B cell (primary cell): ENCODE data around the gene VASH1. TPM values are rescaled to one million over a fixed set of nuclear protein-coding genes. Genes with fewer than 3 reads are reported as not detected.

ENCODE experiments used
- ATAC-seq: fragments of 200-7000 bp; cut with Tn5 transposase; one replicate; pipeline ENCODE4 v1.10.0; 2021; ENCODE audit warnings: low read depth, mild to moderate bottlenecking, moderate number of reproducible peaks, moderate library complexity
- CTCF ChIA-PET: fragments of 350-600 bp; sonication (Branson Sonifier 250); formaldehyde crosslinking; loops from one replicate; lab custom pipeline; 2021; ENCODE audit warnings: antibody characterized with exemption, inconsistent platforms; lab: Charles Lee
- POLR2A ChIA-PET: fragments of 350-600 bp; sonication (Branson Sonifier 250); formaldehyde crosslinking; loops from one replicate; lab custom pipeline; 2021; ENCODE audit warnings: antibody characterized with exemption; lab: Charles Lee
- DNase-seq: peaks from one replicate; pipeline ENCODE4 v3.0.0; 2013
- H2AFZ ChIP-seq: 2 replicates; pipeline ENCODE4 v1.6.1; 2012; ENCODE audit warnings: mild to moderate bottlenecking, low read depth, low read length; ENCODE audit not compliant: insufficient read depth, poor library complexity, severe bottlenecking
- H3K27ac ChIP-seq, 2 donors: 1 replicate in 1 of 2; 2 replicates in 1 of 2; pipeline ENCODE4 v1.5.1; 2012 to 2013; ENCODE audit warnings: low read length in 2 of 2, mild to moderate bottlenecking in 2 of 2, moderate library complexity in 1 of 2
- H3K27me3 ChIP-seq, 4 experiments: fragments of 200-600 bp in 1 of 4; sonication (generic) in 1 of 4; replicated peaks in 1 of 4; 1 replicate in 2 of 4; 2 replicates in 2 of 4; pipeline versions ENCODE4 v1.6.1 to v1.7.0; 2013 to 2016; ENCODE audit warnings: low read length in 3 of 4, mild to moderate bottlenecking in 2 of 4, mixed read lengths in 1 of 4, moderate library complexity in 1 of 4; ENCODE audit not compliant: insufficient read depth in 4 of 4, control insufficient read depth in 3 of 4; ENCODE audit errors: control extremely low read depth in 1 of 4
- H3K36me3 ChIP-seq, 2 experiments: replicated peaks in 1 of 2; 1 replicate in 1 of 2; 2 replicates in 1 of 2; pipeline versions ENCODE4 v1.6.1 to v1.7.1; 2013; ENCODE audit warnings: low read length in 1 of 2; ENCODE audit not compliant: insufficient read depth in 2 of 2, control insufficient read depth in 1 of 2; ENCODE audit errors: control extremely low read depth in 1 of 2, extremely low read depth in 1 of 2
- H3K4me1 ChIP-seq, 2 donors: fragments of 200-600 bp in 1 of 2; sonication (generic) in 1 of 2; 1 replicate in 1 of 2; 2 replicates in 1 of 2; pipeline versions ENCODE4 v1.5.1 to v1.6.1; 2013 to 2017; ENCODE audit warnings: low read length in 2 of 2; ENCODE audit not compliant: control insufficient read depth in 2 of 2, insufficient read depth in 2 of 2
- H3K4me2 ChIP-seq: replicated peaks from 2 replicates; pipeline ENCODE3; 2012; ENCODE audit warnings: mild to moderate bottlenecking, low read depth, low read length; ENCODE audit not compliant: poor library complexity, severe bottlenecking
- H3K4me3 ChIP-seq, 5 experiments: fragments of 200-600 bp in 1 of 5; sonication (generic) in 1 of 5; 1 replicate in 3 of 5; 2 replicates in 2 of 5; pipeline versions ENCODE4 v1.5.1 to v1.7.0; 2011 to 2016; ENCODE audit warnings: low read length in 4 of 5, mild to moderate bottlenecking in 4 of 5, low read depth in 2 of 5, control low read depth in 1 of 5, moderate library complexity in 1 of 5; ENCODE audit not compliant: insufficient read depth in 1 of 5; ENCODE audit errors: control extremely low read depth in 1 of 5, extremely low read depth in 1 of 5
- H3K79me2 ChIP-seq: fragments of 200-600 bp; sonication (generic); one replicate; pipeline ENCODE4 v1.6.0; 2016; ENCODE audit warnings: low read length; ENCODE audit not compliant: control insufficient read depth, insufficient read depth
- H3K9ac ChIP-seq: fragments of 200-600 bp; sonication (generic); 2 replicates; pipeline ENCODE4 v1.6.1; 2017; ENCODE audit warnings: mild to moderate bottlenecking, low read length, moderate library complexity
- H3K9me3 ChIP-seq, 3 donors: one replicate each; pipeline versions ENCODE4 v1.6.1 to v1.7.1; 2013; ENCODE audit warnings: low read length in 2 of 3; ENCODE audit not compliant: control insufficient read depth in 2 of 3, insufficient read depth in 1 of 3; ENCODE audit errors: control extremely low read depth in 1 of 3
- H4K20me1 ChIP-seq: 2 replicates; pipeline ENCODE4 v1.6.0; 2012; ENCODE audit warnings: mild to moderate bottlenecking, low read length; ENCODE audit not compliant: insufficient read depth, control insufficient read depth, poor library complexity, severe bottlenecking
- H3K27ac Mint-ChIP-seq: one replicate; pipeline ENCODE4 v1.8.0; 2021; ENCODE audit warnings: mixed read lengths
- H3K27me3 Mint-ChIP-seq: one replicate; pipeline ENCODE4 v1.8.0; 2021; ENCODE audit warnings: mixed read lengths
- H3K4me1 Mint-ChIP-seq: one replicate; pipeline ENCODE4 v1.8.0; 2021; ENCODE audit warnings: mixed read lengths
- H3K4me3 Mint-ChIP-seq: one replicate; pipeline ENCODE4 v1.8.0; 2021; ENCODE audit warnings: mixed read lengths
- H3K9me3 Mint-ChIP-seq: one replicate; pipeline ENCODE4 v1.8.0; 2022; ENCODE audit warnings: mixed read lengths; ENCODE audit not compliant: insufficient read depth
- EZH2 ChIP-seq: IDR thresholded peaks from 2 replicates; pipeline ENCODE4 v1.6.1; 2012; ENCODE audit warnings: borderline replicate concordance, low read depth, mild to moderate bottlenecking, moderate library complexity, low read length; ENCODE audit not compliant: insufficient read depth, poor library complexity, severe bottlenecking
- WGBS: methylation state at CpG from one replicate; pipeline ENCODE4 v1.1.5; 2013; ENCODE audit warnings: missing lambda C conversion rate; ENCODE audit not compliant: insufficient coverage; 5-methylcytosine and 5-hydroxymethylcytosine counted together
- intact Hi-C: fragments of 100-400 bp; cut with micrococcal nuclease; formaldehyde crosslinking; loops from one replicate; pipeline ENCODE4 v1.10.0; 2022
- polyA plus RNA-seq: library from polyadenylated mRNA; depleted of rRNA; stranded (reverse); fragments of >200 nt; gene quantifications from 2 replicates; pipeline ENCODE4 v1.2.3, GENCODE V29; 2012
- total RNA-seq, 2 donors: library from RNA; stranded (reverse); fragments of 120-200 nt in 1 of 2; gene quantifications; 1 replicate in 1 of 2; 2 replicates in 1 of 2; pipeline versions ENCODE4 v1.2.3 to v1.2.4, GENCODE V29; 2013 to 2022
- TF ChIP-seq, protein P1 (sequence below): fragments of 200-600 bp; IDR thresholded peaks from one replicate; pipeline ENCODE4 v1.8.0; 2022; ENCODE audit warnings: antibody characterized with exemption, mild to moderate bottlenecking

The VASH1 gene
- total and polyA plus RNA-seq, 2 donors (not counting 1 experiment from before 2014, with no cell fraction given): 0.60 to 2.7 TPM

DNA sequence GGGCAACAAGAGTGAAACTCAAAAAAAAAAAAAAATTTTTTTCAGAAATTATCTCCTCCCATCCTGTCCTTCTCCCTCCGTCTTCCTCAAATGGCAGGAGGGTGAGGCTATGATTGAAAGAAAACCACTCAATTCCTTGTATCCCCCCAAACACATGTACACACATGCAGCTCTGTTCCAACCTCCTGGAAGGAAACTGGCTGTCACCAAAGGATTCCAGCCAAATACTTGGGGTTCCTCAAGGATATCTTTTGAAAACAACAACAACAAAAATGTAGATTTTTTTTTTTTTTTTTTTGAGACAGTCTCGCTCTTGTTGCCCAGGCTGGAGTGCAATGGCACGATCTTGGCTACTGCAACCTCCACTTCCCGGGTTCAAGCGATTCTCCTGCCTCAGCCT is 46.8 kb upstream of the VASH1 start:
- Histone ChIP-seq H3K4me2 (no peak overlapping the region), H3K4me3 (no peak overlapping the region), H3K36me3 (no peaks in the 10 kb centered on the region), H3K27me3 (no peaks in the 10 kb centered on the region), H3K9me3 (no peaks in the 10 kb centered on the region), H3K9ac (no peak overlapping the region), H3K27ac (no peak overlapping the region), H3K4me1 (peaks cover 0 to 18% of the 10 kb centered on the region in 2 donors), H4K20me1 (no peaks in the 10 kb centered on the region), H3K79me2 (no peaks in the 10 kb centered on the region), H2AFZ (no peak overlapping the region)
- DNase-seq: no peak
- no peak overlapping the region for H3K4me3 Mint-ChIP-seq
- ChIA-PET POLR2A (no interaction called here), CTCF (interaction anchor here (0.7 to 2.0 kb wide), 3 partner anchors 356 to 653 kb away, joined by 3 to 8 read pairs (median 3); no protein-coding TSS in a partner anchor)
- H3K9me3 Mint-ChIP-seq: no peaks in the 10 kb centered on the region
- H3K4me1 Mint-ChIP-seq: peaks cover 13% of the 10 kb centered on the region
- H3K27me3 Mint-ChIP-seq: peaks cover 12% of the 10 kb centered on the region
- TF ChIP-seq, protein P1, sequence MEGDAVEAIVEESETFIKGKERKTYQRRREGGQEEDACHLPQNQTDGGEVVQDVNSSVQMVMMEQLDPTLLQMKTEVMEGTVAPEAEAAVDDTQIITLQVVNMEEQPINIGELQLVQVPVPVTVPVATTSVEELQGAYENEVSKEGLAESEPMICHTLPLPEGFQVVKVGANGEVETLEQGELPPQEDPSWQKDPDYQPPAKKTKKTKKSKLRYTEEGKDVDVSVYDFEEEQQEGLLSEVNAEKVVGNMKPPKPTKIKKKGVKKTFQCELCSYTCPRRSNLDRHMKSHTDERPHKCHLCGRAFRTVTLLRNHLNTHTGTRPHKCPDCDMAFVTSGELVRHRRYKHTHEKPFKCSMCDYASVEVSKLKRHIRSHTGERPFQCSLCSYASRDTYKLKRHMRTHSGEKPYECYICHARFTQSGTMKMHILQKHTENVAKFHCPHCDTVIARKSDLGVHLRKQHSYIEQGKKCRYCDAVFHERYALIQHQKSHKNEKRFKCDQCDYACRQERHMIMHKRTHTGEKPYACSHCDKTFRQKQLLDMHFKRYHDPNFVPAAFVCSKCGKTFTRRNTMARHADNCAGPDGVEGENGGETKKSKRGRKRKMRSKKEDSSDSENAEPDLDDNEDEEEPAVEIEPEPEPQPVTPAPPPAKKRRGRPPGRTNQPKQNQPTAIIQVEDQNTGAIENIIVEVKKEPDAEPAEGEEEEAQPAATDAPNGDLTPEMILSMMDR: no peak
- no peak for TF ChIP-seq EZH2
- WGBS: 98% methylated on average over 5 of the region's 5 CpGs
- H3K27ac Mint-ChIP-seq: no peak overlapping the region
- intact Hi-C loops: loop anchor here (5.0 kb wide), 1 partner anchor 603 kb away; no protein-coding TSS in a partner anchor
- ATAC-seq: no peak

GRCh38 chr14:76715101-76715500 is 46.2 kb upstream of the VASH1 start:
- no peak for ATAC-seq
- H3K36me3 ChIP-seq: no peaks in the 10 kb centered on the region
- H4K20me1 ChIP-seq: no peaks in the 10 kb centered on the region
- no peak overlapping the region for H2AFZ ChIP-seq
- DNase-seq: no peak
- intact Hi-C loops: no loop called here
- no peak overlapping the region for H3K27ac ChIP-seq
- Mint-ChIP-seq H3K4me1 (peaks cover 14% of the 10 kb centered on the region), H3K27ac (no peak overlapping the region), H3K9me3 (no peaks in the 10 kb centered on the region), H3K4me3 (no peak overlapping the region), H3K27me3 (peaks cover 9% of the 10 kb centered on the region)
- H3K79me2 ChIP-seq: no peaks in the 10 kb centered on the region
- no peaks in the 10 kb centered on the region for H3K9me3 ChIP-seq
- TF ChIP-seq, protein P1: no peak
- TF ChIP-seq EZH2: no peak
- no peak overlapping the region for H3K4me3 ChIP-seq
- H3K4me2 ChIP-seq: no peak overlapping the region
- ChIA-PET CTCF (interaction anchor here (1.0 to 1.7 kb wide), 5 partner anchors 9 to 356 kb away, joined by 3 to 7 read pairs (median 6); no protein-coding TSS in a partner anchor), POLR2A (no interaction called here)
- H3K4me1 ChIP-seq: peaks cover 0 to 22% of the 10 kb centered on the region in 2 donors
- 68% methylated on average over 3 of the region's 6 CpGs for WGBS
- no peaks in the 10 kb centered on the region for H3K27me3 ChIP-seq
- no peak overlapping the region for H3K9ac ChIP-seq
